Activated CD4-positive, alpha-beta T cell treated with anti-CD3 and anti-CD28 coated beads, Interleukin-2, Interleukin-4, amounts not matched to agents 100 ng/mL and 50 ng/mL, durations not matched to agents 16 hours and 8 hours (primary cell): ENCODE data around the gene OVCH2.

ENCODE experiments used
- DNase-seq: peaks from one replicate; pipeline ENCODE4 v3.0.0-alpha.2; 2020; ENCODE audit warnings: low spot score

The OVCH2 gene

DNA sequence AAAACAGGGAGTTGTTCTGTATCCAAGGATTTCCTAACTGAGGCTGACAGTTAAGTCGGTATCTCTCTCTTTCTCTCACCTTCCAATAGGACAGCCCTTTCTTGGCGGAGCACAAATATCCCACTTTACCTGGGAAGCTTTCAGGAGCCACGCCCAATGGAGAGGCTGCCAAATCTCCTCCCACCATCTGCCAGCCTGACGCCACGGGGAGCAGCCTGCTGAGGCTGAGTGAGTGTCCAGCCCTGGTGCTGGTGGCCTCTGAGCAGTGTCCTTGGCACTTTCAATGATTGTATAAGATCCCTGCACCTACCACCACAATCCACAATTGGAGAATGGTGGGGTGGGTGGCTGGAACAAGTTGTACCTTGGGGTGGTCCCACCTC, 66.6 kb downstream of the OVCH2 start:
- DNase-seq, result no peak
